ENCODE results near the gene RPGRIP1.

RPGRIP1 gene

DNA sequence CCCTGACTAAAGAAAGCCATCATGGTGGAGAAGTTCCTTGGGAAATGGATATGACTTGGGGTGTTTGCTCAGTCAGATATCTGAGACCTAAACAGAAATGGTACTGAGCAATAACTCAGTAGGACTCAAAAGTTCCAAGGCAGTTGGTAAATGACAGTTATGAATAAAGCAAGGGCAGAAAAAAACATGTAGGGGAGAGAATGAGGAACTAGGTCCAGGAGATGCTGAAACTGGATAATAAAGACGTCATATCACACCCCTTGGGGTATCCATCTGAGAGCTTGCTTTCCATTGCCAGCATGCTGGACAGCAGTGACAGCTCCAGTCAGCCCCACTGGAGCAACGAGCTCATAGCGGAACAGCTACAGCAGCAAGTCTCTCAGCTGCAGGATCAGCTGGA, 37.5 kb downstream of the RPGRIP1 start:
- Histone ChIP-seq H3F3A (ENCODE audit: low read depth) (no peaks in the 10 kb centered on the region), H3K4me3 (ENCODE audit: low read length, poor library complexity, severe bottlenecking) (no peak overlapping the region), H3K27me3 (ENCODE audit: insufficient read depth, low read length, poor library complexity, severe bottlenecking) (no peaks in the 10 kb centered on the region), H3K9me2 (replicated peaks; ENCODE audit: low read depth, low read length) (no peaks in the 10 kb centered on the region), H3K79me2 (ENCODE audit: insufficient read depth, low read length) (no peaks in the 10 kb centered on the region), H3K9me3 (ENCODE audit: insufficient read depth, low read depth, low read length) (no peaks in the 10 kb centered on the region), H3K4me1 (ENCODE audit: insufficient read depth, low read length, poor library complexity, severe bottlenecking) (no peaks in the 10 kb centered on the region), H3K4me2 (ENCODE audit: low read depth, low read length, poor library complexity, severe bottlenecking) (no peak overlapping the region), H4K20me1 (ENCODE audit: insufficient read depth, low read length, poor library complexity, severe bottlenecking) (no peaks in the 10 kb centered on the region), H3K36me3 (ENCODE audit: insufficient read depth, low read length) (no peaks in the 10 kb centered on the region), H3K9ac (ENCODE audit: low read depth, low read length, poor library complexity, severe bottlenecking) (no peak overlapping the region), H2AFZ (ENCODE audit: low read length) (no peak overlapping the region)
- no peak for TF ChIP-seq EZH2phosphoT487 (IDR thresholded peaks at IDR 0.05; ENCODE audit: borderline replicate concordance)
- TF ChIP-seq, protein P1, sequence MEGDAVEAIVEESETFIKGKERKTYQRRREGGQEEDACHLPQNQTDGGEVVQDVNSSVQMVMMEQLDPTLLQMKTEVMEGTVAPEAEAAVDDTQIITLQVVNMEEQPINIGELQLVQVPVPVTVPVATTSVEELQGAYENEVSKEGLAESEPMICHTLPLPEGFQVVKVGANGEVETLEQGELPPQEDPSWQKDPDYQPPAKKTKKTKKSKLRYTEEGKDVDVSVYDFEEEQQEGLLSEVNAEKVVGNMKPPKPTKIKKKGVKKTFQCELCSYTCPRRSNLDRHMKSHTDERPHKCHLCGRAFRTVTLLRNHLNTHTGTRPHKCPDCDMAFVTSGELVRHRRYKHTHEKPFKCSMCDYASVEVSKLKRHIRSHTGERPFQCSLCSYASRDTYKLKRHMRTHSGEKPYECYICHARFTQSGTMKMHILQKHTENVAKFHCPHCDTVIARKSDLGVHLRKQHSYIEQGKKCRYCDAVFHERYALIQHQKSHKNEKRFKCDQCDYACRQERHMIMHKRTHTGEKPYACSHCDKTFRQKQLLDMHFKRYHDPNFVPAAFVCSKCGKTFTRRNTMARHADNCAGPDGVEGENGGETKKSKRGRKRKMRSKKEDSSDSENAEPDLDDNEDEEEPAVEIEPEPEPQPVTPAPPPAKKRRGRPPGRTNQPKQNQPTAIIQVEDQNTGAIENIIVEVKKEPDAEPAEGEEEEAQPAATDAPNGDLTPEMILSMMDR (conservative IDR thresholded peaks at IDR 0.05; ENCODE audit: low read length): no peak

DNA sequence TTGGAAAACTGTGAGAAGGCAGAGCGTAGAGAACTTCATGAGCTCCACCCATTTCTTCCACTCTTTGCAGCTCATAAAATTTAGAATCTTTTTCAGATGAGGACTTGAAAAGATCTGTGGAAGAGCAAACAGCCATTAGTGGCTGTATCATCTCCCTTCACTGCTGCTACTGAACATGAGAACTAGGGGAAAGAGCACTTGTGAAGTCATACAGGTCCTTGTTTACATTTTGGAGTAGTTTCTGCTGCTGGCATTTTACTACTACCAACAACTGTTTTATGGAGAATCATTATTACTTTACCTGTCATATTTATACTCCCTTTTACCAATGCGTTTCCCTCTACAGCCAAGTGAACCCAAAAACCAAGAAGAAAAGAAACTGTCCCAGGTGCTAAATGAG, 41.0 kb downstream of the RPGRIP1 start:
- no peaks in the 10 kb centered on the region for H3K9me3 ChIP-seq (ENCODE audit: insufficient read depth, low read depth, low read length)
- H3K9me2 ChIP-seq (replicated peaks; ENCODE audit: low read depth, low read length): no peaks in the 10 kb centered on the region
- H2AFZ ChIP-seq (ENCODE audit: low read length): no peak overlapping the region
- H3K79me2 ChIP-seq (ENCODE audit: insufficient read depth, low read length): no peaks in the 10 kb centered on the region
- no peaks in the 10 kb centered on the region for H4K20me1 ChIP-seq (ENCODE audit: insufficient read depth, low read length, poor library complexity, severe bottlenecking)
- no peaks in the 10 kb centered on the region for H3F3A ChIP-seq (ENCODE audit: low read depth)
- TF ChIP-seq EZH2phosphoT487 (IDR thresholded peaks at IDR 0.05; ENCODE audit: borderline replicate concordance): no peak
- TF ChIP-seq, protein P1 (conservative IDR thresholded peaks at IDR 0.05; ENCODE audit: low read length): no peak
- H3K4me3 ChIP-seq (ENCODE audit: low read length, poor library complexity, severe bottlenecking): no peak overlapping the region
- no peak overlapping the region for H3K4me2 ChIP-seq (ENCODE audit: low read depth, low read length, poor library complexity, severe bottlenecking)
- H3K27me3 ChIP-seq (ENCODE audit: insufficient read depth, low read length, poor library complexity, severe bottlenecking): no peaks in the 10 kb centered on the region
- no peak overlapping the region for H3K9ac ChIP-seq (ENCODE audit: low read depth, low read length, poor library complexity, severe bottlenecking)
- no peaks in the 10 kb centered on the region for H3K4me1 ChIP-seq (ENCODE audit: insufficient read depth, low read length, poor library complexity, severe bottlenecking)
- no peaks in the 10 kb centered on the region for H3K36me3 ChIP-seq (ENCODE audit: insufficient read depth, low read length)

DNA sequence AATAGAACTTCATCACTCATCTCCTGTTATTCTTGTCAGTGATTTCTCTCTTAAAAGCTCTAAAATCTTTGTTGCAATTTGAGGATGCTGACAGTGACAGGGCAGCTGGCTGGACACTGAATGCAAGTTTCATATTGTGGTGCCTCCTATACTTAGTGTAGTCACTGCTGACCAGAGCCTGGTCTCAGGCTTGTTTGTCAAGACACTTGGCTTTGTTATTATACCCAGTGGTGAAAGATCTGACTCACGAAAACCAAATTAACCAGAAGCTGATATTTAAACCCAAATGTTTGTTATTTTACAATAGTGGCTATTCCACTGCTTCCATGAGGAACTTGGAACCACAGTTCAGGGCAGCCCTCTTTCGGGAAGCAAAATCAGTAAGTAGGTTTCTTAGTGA, 42.8 kb downstream of the RPGRIP1 start:
- no peak overlapping the region for H3K9ac ChIP-seq (ENCODE audit: low read depth, low read length, poor library complexity, severe bottlenecking)
- no peaks in the 10 kb centered on the region for H3F3A ChIP-seq (ENCODE audit: low read depth)
- no peaks in the 10 kb centered on the region for H3K9me2 ChIP-seq (replicated peaks; ENCODE audit: low read depth, low read length)
- no peaks in the 10 kb centered on the region for H4K20me1 ChIP-seq (ENCODE audit: insufficient read depth, low read length, poor library complexity, severe bottlenecking)
- H3K36me3 ChIP-seq (ENCODE audit: insufficient read depth, low read length): no peaks in the 10 kb centered on the region
- H3K4me2 ChIP-seq (ENCODE audit: low read depth, low read length, poor library complexity, severe bottlenecking): no peak overlapping the region
- no peaks in the 10 kb centered on the region for H3K79me2 ChIP-seq (ENCODE audit: insufficient read depth, low read length)
- H2AFZ ChIP-seq (ENCODE audit: low read length): no peak overlapping the region
- H3K27me3 ChIP-seq (ENCODE audit: insufficient read depth, low read length, poor library complexity, severe bottlenecking): no peaks in the 10 kb centered on the region
- H3K9me3 ChIP-seq (ENCODE audit: insufficient read depth, low read depth, low read length): no peaks in the 10 kb centered on the region
- no peak overlapping the region for H3K4me3 ChIP-seq (ENCODE audit: low read length, poor library complexity, severe bottlenecking)
- TF ChIP-seq, protein P1 (conservative IDR thresholded peaks at IDR 0.05; ENCODE audit: low read length): no peak
- H3K4me1 ChIP-seq (ENCODE audit: insufficient read depth, low read length, poor library complexity, severe bottlenecking): no peaks in the 10 kb centered on the region

All from Loucy (cell line).